ENCODE results near the gene C10orf71.

C10orf71 gene

GRCh38 chr10:49278497-49278981 lies 20.4 kb upstream of the C10orf71 start:
- Mint-ChIP-seq H3K27ac (ENCODE audit: low read depth) (no peak overlapping the region), H3K27me3 (peaks cover 10% of the 10 kb centered on the region), H3K4me1 (peaks cover 2% of the 10 kb centered on the region), H3K36me3 (ENCODE audit: insufficient read depth) (no peaks in the 10 kb centered on the region), H3K4me3 (no peak overlapping the region), H3K9me3 (no peaks in the 10 kb centered on the region)
- DNase-seq (ENCODE audit: low spot score in 2 of 2) (no peak), ATAC-seq (replicated peaks; ENCODE audit: extremely low read depth, poor library complexity, severe bottlenecking) (no peak)

- peaks cover 10% of the 10 kb centered on the region for H3K27me3 Mint-ChIP-seq
- DNase-seq (ENCODE audit: low spot score in 2 of 2) (no peak), ATAC-seq (replicated peaks; ENCODE audit: extremely low read depth, poor library complexity, severe bottlenecking) (no peak)
- no peak overlapping the region for H3K4me3 Mint-ChIP-seq
- H3K27ac Mint-ChIP-seq (ENCODE audit: low read depth) = no peak overlapping the region
- no peaks in the 10 kb centered on the region for H3K9me3 Mint-ChIP-seq
- H3K4me1 Mint-ChIP-seq = no peaks in the 10 kb centered on the region
- H3K36me3 Mint-ChIP-seq (ENCODE audit: insufficient read depth) = no peaks in the 10 kb centered on the region
These were observed 19.7 kb upstream of the C10orf71 start for GRCh38 chr10:49279015-49279880.

GRCh38 chr10:49280001-49280408 lies 19.0 kb upstream of the C10orf71 start:
- Mint-ChIP-seq H3K4me3 (no peak overlapping the region), H3K36me3 (ENCODE audit: insufficient read depth) (no peaks in the 10 kb centered on the region), H3K27ac (ENCODE audit: low read depth) (no peak overlapping the region), H3K9me3 (no peaks in the 10 kb centered on the region), H3K27me3 (peaks cover 10% of the 10 kb centered on the region), H3K4me1 (no peaks in the 10 kb centered on the region)
- DNase-seq (ENCODE audit: low spot score in 2 of 2) = no peak
- no peak for ATAC-seq (replicated peaks; ENCODE audit: extremely low read depth, poor library complexity, severe bottlenecking)

- no peaks in the 10 kb centered on the region for H3K9me3 Mint-ChIP-seq
- peaks cover 10% of the 10 kb centered on the region for H3K27me3 Mint-ChIP-seq
- DNase-seq (ENCODE audit: low spot score in 2 of 2) = no peak
- H3K4me3 Mint-ChIP-seq = no peak overlapping the region
- no peak overlapping the region for H3K27ac Mint-ChIP-seq (ENCODE audit: low read depth)
- no peaks in the 10 kb centered on the region for H3K36me3 Mint-ChIP-seq (ENCODE audit: insufficient read depth)
- no peaks in the 10 kb centered on the region for H3K4me1 Mint-ChIP-seq
- ATAC-seq (replicated peaks; ENCODE audit: extremely low read depth, poor library complexity, severe bottlenecking) = no peak
These were observed 17.5 kb upstream of the C10orf71 start for GRCh38 chr10:49281461-49281860.

GRCh38 chr10:49282306-49282705 lies 16.7 kb upstream of the C10orf71 start:
- no peak overlapping the region for H3K4me3 Mint-ChIP-seq

GRCh38 chr10:49282879-49283341 lies 16.1 kb upstream of the C10orf71 start:
- H3K36me3 Mint-ChIP-seq (ENCODE audit: insufficient read depth) = no peaks in the 10 kb centered on the region
- no peaks in the 10 kb centered on the region for H3K4me1 Mint-ChIP-seq

More at GRCh38 chr10:49282306-49282705, 16.7 kb upstream of the C10orf71 start:
- Mint-ChIP-seq H3K4me1 (no peaks in the 10 kb centered on the region), H3K27ac (ENCODE audit: low read depth) (no peak overlapping the region), H3K9me3 (no peaks in the 10 kb centered on the region), H3K36me3 (ENCODE audit: insufficient read depth) (no peaks in the 10 kb centered on the region), H3K27me3 (peaks cover 10% of the 10 kb centered on the region)
- DNase-seq (ENCODE audit: low spot score in 2 of 2) (no peak), ATAC-seq (replicated peaks; ENCODE audit: extremely low read depth, poor library complexity, severe bottlenecking) (no peak)

GRCh38 chr10:49283491-49283890 lies 15.5 kb upstream of the C10orf71 start:
- DNase-seq (ENCODE audit: low spot score in 2 of 2) (no peak), ATAC-seq (replicated peaks; ENCODE audit: extremely low read depth, poor library complexity, severe bottlenecking) (no peak)
- H3K9me3 Mint-ChIP-seq = no peaks in the 10 kb centered on the region
- no peak overlapping the region for H3K4me3 Mint-ChIP-seq
- peaks cover 10% of the 10 kb centered on the region for H3K27me3 Mint-ChIP-seq
- H3K4me1 Mint-ChIP-seq = no peaks in the 10 kb centered on the region
- no peaks in the 10 kb centered on the region for H3K36me3 Mint-ChIP-seq (ENCODE audit: insufficient read depth)
- no peak overlapping the region for H3K27ac Mint-ChIP-seq (ENCODE audit: low read depth)

More at GRCh38 chr10:49282879-49283341, 16.1 kb upstream of the C10orf71 start:
- H3K9me3 Mint-ChIP-seq = no peaks in the 10 kb centered on the region
- ATAC-seq (replicated peaks; ENCODE audit: extremely low read depth, poor library complexity, severe bottlenecking) (no peak), DNase-seq (ENCODE audit: low spot score in 2 of 2) (no peak)
- peaks cover 10% of the 10 kb centered on the region for H3K27me3 Mint-ChIP-seq
- no peak overlapping the region for H3K27ac Mint-ChIP-seq (ENCODE audit: low read depth)
- no peak overlapping the region for H3K4me3 Mint-ChIP-seq

- H3K4me3 Mint-ChIP-seq = no peak overlapping the region
These were observed 14.6 kb upstream of the C10orf71 start for GRCh38 chr10:49284356-49284755.

GRCh38 chr10:49285232-49285631 lies 13.7 kb upstream of the C10orf71 start:
- DNase-seq (ENCODE audit: low spot score in 2 of 2) = no peak
- no peak overlapping the region for H3K4me3 Mint-ChIP-seq
- no peak overlapping the region for H3K27ac Mint-ChIP-seq (ENCODE audit: low read depth)
- H3K9me3 Mint-ChIP-seq = no peaks in the 10 kb centered on the region
- no peak for ATAC-seq (replicated peaks; ENCODE audit: extremely low read depth, poor library complexity, severe bottlenecking)
- H3K36me3 Mint-ChIP-seq (ENCODE audit: insufficient read depth) = no peaks in the 10 kb centered on the region
- peaks cover 1% of the 10 kb centered on the region for H3K27me3 Mint-ChIP-seq
- no peaks in the 10 kb centered on the region for H3K4me1 Mint-ChIP-seq

More at GRCh38 chr10:49284356-49284755, 14.6 kb upstream of the C10orf71 start:
- ATAC-seq (replicated peaks; ENCODE audit: extremely low read depth, poor library complexity, severe bottlenecking) (no peak), DNase-seq (ENCODE audit: low spot score in 2 of 2) (no peak)
- H3K36me3 Mint-ChIP-seq (ENCODE audit: insufficient read depth) = no peaks in the 10 kb centered on the region
- no peaks in the 10 kb centered on the region for H3K4me1 Mint-ChIP-seq
- no peak overlapping the region for H3K27ac Mint-ChIP-seq (ENCODE audit: low read depth)
- peaks cover 10% of the 10 kb centered on the region for H3K27me3 Mint-ChIP-seq
- H3K9me3 Mint-ChIP-seq = no peaks in the 10 kb centered on the region

GRCh38 chr10:49286686-49287085 lies 12.3 kb upstream of the C10orf71 start:
- ATAC-seq (replicated peaks; ENCODE audit: extremely low read depth, poor library complexity, severe bottlenecking) (no peak), DNase-seq (ENCODE audit: low spot score in 2 of 2) (no peak)
- Mint-ChIP-seq H3K27ac (ENCODE audit: low read depth) (no peak overlapping the region), H3K27me3 (peaks cover 8% of the 10 kb centered on the region), H3K4me3 (no peak overlapping the region), H3K36me3 (ENCODE audit: insufficient read depth) (no peaks in the 10 kb centered on the region), H3K9me3 (no peaks in the 10 kb centered on the region), H3K4me1 (no peaks in the 10 kb centered on the region)

GRCh38 chr10:49287689-49288340 lies 11.2 kb upstream of the C10orf71 start:
- ATAC-seq (replicated peaks; ENCODE audit: extremely low read depth, poor library complexity, severe bottlenecking) (no peak), DNase-seq (ENCODE audit: low spot score in 2 of 2) (no peak)
- Mint-ChIP-seq H3K36me3 (ENCODE audit: insufficient read depth) (no peaks in the 10 kb centered on the region), H3K4me3 (no peak overlapping the region), H3K9me3 (no peaks in the 10 kb centered on the region), H3K27me3 (peaks cover 16% of the 10 kb centered on the region), H3K4me1 (no peaks in the 10 kb centered on the region), H3K27ac (ENCODE audit: low read depth) (no peak overlapping the region)

- Mint-ChIP-seq H3K36me3 (ENCODE audit: insufficient read depth) (no peaks in the 10 kb centered on the region), H3K27me3 (peaks cover 16% of the 10 kb centered on the region), H3K27ac (ENCODE audit: low read depth) (no peak overlapping the region), H3K9me3 (no peaks in the 10 kb centered on the region), H3K4me3 (no peak overlapping the region), H3K4me1 (no peaks in the 10 kb centered on the region)
- ATAC-seq (replicated peaks; ENCODE audit: extremely low read depth, poor library complexity, severe bottlenecking) (no peak), DNase-seq (ENCODE audit: low spot score in 2 of 2) (no peak)
These were observed 10.5 kb upstream of the C10orf71 start for GRCh38 chr10:49288341-49289065.
